Stimulated activated CD4-positive, alpha-beta T cell treated with anti-CD3 and anti-CD28 coated beads, TNF-alpha, amount 100 ng/mL, for 24 hours (primary cell): Measurements from ENCODE around the gene SUN3.
A peak's percentile ranks its signal among the peaks of the same experiment; 100 is the strongest.

ENCODE experiments used
- DNase-seq, 3 experiments: peaks; one replicate each; pipeline ENCODE4 v3.0.0-alpha.2; 2020; ENCODE audit warnings: low read depth in 3 of 3

Gene SUN3

GRCh38 chr7:47979145-47979831 is 49.6 kb downstream of the SUN3 start, which contains the start of gene HUS1:
HUS1 (minus strand) TSS chr7:47979615; CDS start chr7:47979519, 96 bp downstream.
- peak; percentile 81 to 91 (median 89) for DNase-seq

- no peak for DNase-seq
These were observed 50.1 kb downstream of the SUN3 start for GRCh38 chr7:47978790-47979144.

GRCh38 chr7:47973739-47974138 is 55.2 kb downstream of the SUN3 start:
- DNase-seq, result no peak

- DNase-seq, result no peak
These were observed 58.1 kb downstream of the SUN3 start for GRCh38 chr7:47970761-47971160.

GRCh38 chr7:47968847-47969774 is 59.8 kb downstream of the SUN3 start:
- DNase-seq, result peak; percentile 22 to 57 (median 24)

- no peak for DNase-seq
These were observed 61.2 kb downstream of the SUN3 start for GRCh38 chr7:47967708-47968107.

- no peak for DNase-seq
These were observed 61.8 kb downstream of the SUN3 start for GRCh38 chr7:47967123-47967522.

GRCh38 chr7:47965456-47965855 is 63.5 kb downstream of the SUN3 start:
- no peak for DNase-seq

- DNase-seq, result no peak
These were observed 66.6 kb downstream of the SUN3 start for GRCh38 chr7:47962262-47962661.

GRCh38 chr7:47957156-47957555 is 71.8 kb downstream of the SUN3 start:
- DNase-seq, result no peak

- no peak for DNase-seq
These were observed 72.7 kb downstream of the SUN3 start for GRCh38 chr7:47956220-47956619.

- DNase-seq, result no peak
These were observed 74.5 kb downstream of the SUN3 start for GRCh38 chr7:47954231-47954911.

- DNase-seq, result no peak
These were observed 75.1 kb downstream of the SUN3 start for GRCh38 chr7:47953822-47954221.

- no peak for DNase-seq
These were observed 76.7 kb downstream of the SUN3 start for GRCh38 chr7:47952224-47952623.

GRCh38 chr7:47951374-47951773 is 77.5 kb downstream of the SUN3 start:
- no peak for DNase-seq

- DNase-seq, result no peak
These were observed 78.2 kb downstream of the SUN3 start for GRCh38 chr7:47950714-47951113.

- no peak for DNase-seq
These were observed 79.2 kb downstream of the SUN3 start for GRCh38 chr7:47949703-47950102.

- DNase-seq, result no peak
These were observed 80.6 kb downstream of the SUN3 start, which contains the start of gene PKD1L1 for GRCh38 chr7:47948141-47948790. PKD1L1 (minus strand) TSS chr7:47948466; CDS start chr7:47948440, 26 bp downstream.

GRCh38 chr7:47947355-47947749 is 81.6 kb downstream of the SUN3 start:
- no peak for DNase-seq

- DNase-seq, result no peak
These were observed 82.1 kb downstream of the SUN3 start for GRCh38 chr7:47946581-47947354.
